Activated naive CD8-positive, alpha-beta T cell treated with anti-CD3 and anti-CD28 coated beads, Interleukin-2, amount 10 ng/mL, durations not matched to agents 7 days and 5 days (primary cell): ENCODE measurements around the gene CFAP43. TPM values are rescaled to one million over a fixed set of nuclear protein-coding genes. Genes with fewer than 3 reads are reported as not detected.
"Not testable (repeated sequence)": the region's sequence is repeated elsewhere in the genome, so short reads cannot be mapped to it uniquely, and the experiment has no call there.

Experiments used
- ATAC-seq: fragments of 150-1000 bp; cut with Tn5 transposase; one replicate; pipeline ENCODE4 v1.10.0; 2021; ENCODE audit warnings: low read depth, moderate library complexity
- POLR2A ChIA-PET: fragments of 350-600 bp; sonication (Branson Sonifier 250); formaldehyde crosslinking; loops from one replicate; lab custom pipeline; 2021; ENCODE audit warnings: antibody characterized with exemption; lab: Charles Lee
- DNase-seq: peaks from one replicate; pipeline ENCODE4 v3.0.0; 2021
- H3K27ac Mint-ChIP-seq: one replicate; pipeline ENCODE4 v1.8.0; 2022; ENCODE audit warnings: mild to moderate bottlenecking, mixed read lengths
- H3K27me3 Mint-ChIP-seq: one replicate; pipeline ENCODE4 v1.8.0; 2022; ENCODE audit warnings: mild to moderate bottlenecking, moderate library complexity, mixed read lengths
- H3K36me3 Mint-ChIP-seq: one replicate; pipeline ENCODE4 v1.8.0; 2021; ENCODE audit warnings: mild to moderate bottlenecking, mixed read lengths
- H3K4me1 Mint-ChIP-seq: one replicate; pipeline ENCODE4 v1.8.0; 2021; ENCODE audit warnings: mixed read lengths
- H3K4me3 Mint-ChIP-seq: one replicate; pipeline ENCODE4 v1.8.0; 2022; ENCODE audit warnings: mild to moderate bottlenecking, moderate library complexity, mixed read lengths
- H3K9me3 Mint-ChIP-seq: one replicate; pipeline ENCODE4 v1.8.0; 2021; ENCODE audit warnings: mixed read lengths
- total RNA-seq, 2 experiments: library from RNA; stranded (reverse); gene quantifications; one replicate each; pipeline ENCODE4 v1.2.3, GENCODE V29; 2021

Gene CFAP43
- total RNA-seq, 2 experiments from 2014 or later: 0.25 TPM; not detected in 1

DNA sequence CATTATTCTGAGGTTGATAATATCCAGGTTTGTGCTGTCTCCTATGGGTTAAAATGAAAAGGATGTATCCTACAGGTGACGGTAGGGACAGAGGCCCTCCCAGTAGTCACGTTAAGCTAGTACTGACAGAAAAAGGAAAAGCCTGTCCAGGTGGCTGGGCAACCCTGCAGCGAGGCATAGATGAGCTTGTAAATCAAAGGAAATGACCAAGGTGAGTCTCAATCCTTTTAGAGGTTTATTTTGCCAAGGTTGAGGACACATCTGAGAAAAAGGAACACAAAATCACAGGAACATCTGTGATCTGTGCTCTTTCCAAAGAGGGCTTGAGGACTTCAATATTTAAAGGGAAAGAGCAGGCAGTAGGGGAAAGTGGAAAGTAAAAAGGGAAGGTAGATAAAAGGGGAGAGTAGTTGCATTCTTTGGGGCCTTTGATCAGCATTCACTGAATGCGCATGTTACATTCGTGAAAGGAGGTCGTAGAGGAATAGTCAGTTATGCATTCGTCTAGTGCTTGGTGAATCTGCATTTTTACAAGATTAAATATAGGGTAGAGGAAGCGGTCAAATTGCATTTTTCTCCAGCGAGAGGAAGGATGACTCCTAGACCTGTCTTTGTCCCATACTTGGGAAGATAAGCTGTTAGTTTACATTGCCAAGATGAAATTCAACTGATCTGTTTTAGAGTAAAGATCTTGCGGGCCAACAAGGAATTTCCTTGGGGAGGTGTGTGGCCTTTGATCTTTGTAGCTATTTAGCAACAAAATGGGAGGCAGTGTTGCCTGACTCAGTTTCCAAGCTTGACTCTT lies 21.6 kb upstream of the CFAP43 start:
- Mint-ChIP-seq H3K36me3 (peaks cover 16% of the 10 kb centered on the region), H3K9me3 (no peaks in the 10 kb centered on the region), H3K27me3 (peaks cover 15% of the 10 kb centered on the region), H3K4me3 (peak overlapping the region; percentile 99), H3K4me1 (peaks cover 41% of the 10 kb centered on the region), H3K27ac (peak overlapping the region; percentile 91)
- ATAC-seq: no peak
- POLR2A ChIA-PET: interaction anchor here (1.4 to 4.0 kb wide), 3 partner anchors 13 to 132 kb away, joined by 9 to 29 read pairs (median 10); partner anchors contain the start of genes CFAP43, GSTO2 and SFR1
- no peak for DNase-seq

DNA sequence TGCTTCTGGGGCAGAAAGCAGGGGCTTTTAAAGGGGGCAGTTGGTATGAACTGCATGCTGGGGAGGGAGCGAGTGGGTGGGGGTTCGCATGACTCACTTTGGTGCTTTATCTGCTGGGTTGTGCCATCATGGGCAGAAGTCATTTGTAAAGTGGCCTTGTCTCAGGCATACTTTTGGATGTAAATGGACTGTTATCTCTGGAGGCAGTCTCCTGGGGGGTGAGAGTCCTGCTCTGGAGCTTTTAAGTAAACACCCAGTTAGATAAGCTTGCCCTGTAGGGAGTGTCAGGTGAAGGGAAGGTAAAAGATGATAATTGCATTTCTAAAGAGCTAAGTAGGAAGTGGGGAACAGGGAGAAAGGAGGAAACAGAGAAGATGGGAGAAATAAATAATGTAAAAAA lies 20.9 kb upstream of the CFAP43 start:
- Mint-ChIP-seq H3K4me3 (peak overlapping the region; percentile 35), H3K27ac (no peak overlapping the region), H3K4me1 (peaks cover 36% of the 10 kb centered on the region), H3K36me3 (peaks cover 11% of the 10 kb centered on the region), H3K27me3 (peaks cover 15% of the 10 kb centered on the region), H3K9me3 (no peaks in the 10 kb centered on the region)
- ATAC-seq: no peak
- DNase-seq: no peak
- POLR2A ChIA-PET: interaction anchor here (4.0 kb wide), 1 partner anchor 14 kb away, joined by 29 read pairs; the partner anchor contains the start of gene GSTO2

DNA sequence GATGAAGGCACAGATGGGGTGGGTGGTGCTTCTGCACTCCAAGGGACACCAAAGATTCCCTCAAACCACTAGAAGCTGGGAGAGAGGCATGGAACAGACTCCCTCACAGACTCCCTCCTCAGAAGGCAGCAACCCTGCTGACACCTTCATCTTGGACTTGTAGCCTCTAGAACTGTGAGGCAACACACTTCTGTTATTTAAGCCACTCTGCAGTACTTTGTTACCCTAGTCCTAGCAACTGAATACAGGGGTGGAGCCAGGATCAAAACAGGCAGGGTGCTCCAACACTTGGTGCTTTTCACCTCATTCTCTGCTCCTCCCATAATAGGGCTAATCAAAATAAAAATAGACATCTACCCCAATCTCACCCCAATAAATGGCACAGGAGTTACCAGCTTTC lies 20.2 kb upstream of the CFAP43 start:
- POLR2A ChIA-PET: no interaction called here
- peaks cover 8% of the 10 kb centered on the region for H3K36me3 Mint-ChIP-seq

DNA sequence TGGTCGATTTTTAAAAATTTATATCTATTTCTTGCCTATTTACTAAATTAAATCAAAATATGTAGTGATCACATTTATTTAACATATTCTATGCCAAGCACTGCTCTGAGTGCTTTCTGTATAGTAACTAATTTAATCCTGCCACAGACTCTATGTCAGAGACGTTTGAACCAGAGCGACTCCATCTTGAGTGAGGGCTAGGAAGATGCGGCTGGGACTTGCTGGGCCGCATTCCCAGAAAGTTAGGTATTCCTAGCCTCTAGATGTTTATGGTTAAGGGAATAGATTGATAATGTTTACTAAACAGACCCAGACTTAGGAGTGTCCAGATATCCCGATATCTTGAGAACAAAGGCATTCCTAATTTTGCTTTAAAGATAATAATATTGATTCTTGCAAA lies 19.3 kb upstream of the CFAP43 start:
- no peak for ATAC-seq
- H3K9me3 Mint-ChIP-seq: peaks cover 3% of the 10 kb centered on the region
- no peak overlapping the region for H3K4me3 Mint-ChIP-seq
- no peak for DNase-seq
- peaks cover 5% of the 10 kb centered on the region for H3K36me3 Mint-ChIP-seq
- H3K27me3 Mint-ChIP-seq: peaks cover 15% of the 10 kb centered on the region
- POLR2A ChIA-PET: no interaction called here
- peaks cover 38% of the 10 kb centered on the region for H3K4me1 Mint-ChIP-seq
- H3K27ac Mint-ChIP-seq: no peak overlapping the region

More for the DNA sequence above, 20.2 kb upstream of the CFAP43 start:
- Mint-ChIP-seq H3K4me1 (peaks cover 36% of the 10 kb centered on the region), H3K4me3 (no peak overlapping the region), H3K9me3 (no peaks in the 10 kb centered on the region), H3K27ac (no peak overlapping the region), H3K27me3 (peaks cover 15% of the 10 kb centered on the region)
- no peak for ATAC-seq
- DNase-seq: no peak

DNA sequence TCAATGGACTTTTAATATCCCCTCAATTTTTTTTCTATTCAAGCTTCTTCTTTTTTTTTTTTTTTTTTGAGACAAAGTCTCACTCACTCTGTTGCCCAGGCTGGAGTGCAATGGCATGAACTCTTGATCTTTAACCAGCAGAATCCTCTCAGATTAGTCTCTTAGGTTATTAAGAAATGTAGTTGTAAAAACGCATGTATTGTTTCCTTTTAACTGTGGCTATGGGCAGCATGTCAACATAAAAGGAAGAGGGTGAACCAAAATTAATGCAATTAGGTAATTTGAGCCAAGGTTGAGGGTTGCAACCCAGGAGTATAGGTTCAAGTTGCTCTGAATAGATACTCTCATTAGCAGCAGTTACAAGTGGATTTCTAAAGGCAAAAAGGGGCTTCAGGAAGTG lies 18.2 kb upstream of the CFAP43 start:
- Mint-ChIP-seq H3K4me1 (peaks cover 30% of the 10 kb centered on the region), H3K9me3 (peaks cover 5% of the 10 kb centered on the region), H3K27me3 (peaks cover 15% of the 10 kb centered on the region), H3K36me3 (peaks cover 3% of the 10 kb centered on the region), H3K4me3 (no peak overlapping the region), H3K27ac (no peak overlapping the region)
- no peak for ATAC-seq
- POLR2A ChIA-PET: no interaction called here
- no peak for DNase-seq

DNA sequence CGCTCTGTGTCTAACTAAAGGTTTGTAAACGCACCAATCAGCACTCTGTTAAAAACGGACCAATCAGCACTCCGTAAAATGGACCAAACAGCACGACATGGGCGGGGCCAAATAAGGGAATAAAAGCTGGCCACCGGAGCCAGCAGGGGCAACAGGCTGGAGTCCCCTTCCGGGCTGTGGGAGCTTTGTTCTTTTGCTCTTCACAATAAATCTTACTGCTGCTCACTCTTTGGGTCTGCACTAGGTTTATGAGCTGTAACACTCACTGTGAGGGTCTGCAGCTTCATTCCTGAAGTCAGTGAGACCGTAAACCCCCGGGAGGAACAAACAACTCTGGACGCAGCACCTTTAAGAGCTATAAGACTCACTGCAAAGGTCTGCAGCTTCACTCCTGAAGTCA lies 16.8 kb upstream of the CFAP43 start:
- Mint-ChIP-seq H3K4me1 (peaks cover 25% of the 10 kb centered on the region), H3K27me3 (peaks cover 18% of the 10 kb centered on the region)
- H3K9me3 Mint-ChIP-seq, ATAC-seq, H3K27ac Mint-ChIP-seq, DNase-seq, H3K4me3 Mint-ChIP-seq, H3K36me3 Mint-ChIP-seq: not testable (repeated sequence)
- POLR2A ChIA-PET: interaction anchor here (1.5 to 2.0 kb wide), 2 partner anchors 16 to 20 kb away, joined by 4 to 5 read pairs; partner anchors contain the start of genes CFAP43 and GSTO2

DNA sequence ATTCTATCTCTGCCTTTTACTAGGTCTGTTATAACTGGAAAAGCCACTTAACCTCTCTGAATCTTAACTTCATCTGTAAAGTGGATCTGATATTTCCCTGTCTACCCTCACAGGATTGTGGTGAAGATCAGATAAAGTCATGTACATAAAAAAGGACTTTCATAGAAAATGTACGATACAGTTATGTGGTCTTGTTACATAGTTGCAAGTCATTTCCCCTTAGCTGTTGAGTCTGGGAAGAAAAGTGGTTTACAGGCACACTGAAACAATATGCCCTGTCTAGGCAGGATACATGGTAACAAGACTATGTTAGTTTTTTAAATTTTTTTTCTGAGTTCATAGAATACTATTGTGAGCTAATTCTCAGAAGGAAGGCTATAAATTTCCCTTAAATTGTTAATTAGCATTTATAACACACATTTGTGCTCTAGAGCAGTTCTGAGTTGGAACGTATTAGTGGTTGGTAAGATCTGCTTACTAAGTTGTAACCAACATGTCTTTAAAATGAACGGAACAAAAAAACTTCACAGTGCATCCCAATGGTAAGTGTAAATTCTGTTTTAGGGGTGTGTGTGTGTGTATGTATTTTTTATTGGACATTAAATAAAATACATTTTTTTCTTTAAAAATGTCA lies 15.5 kb upstream of the CFAP43 start:
- peak overlapping the region; percentile 56 for H3K27ac Mint-ChIP-seq
- peaks cover 23% of the 10 kb centered on the region for H3K27me3 Mint-ChIP-seq
- POLR2A ChIA-PET: interaction anchor here (1.5 to 2.0 kb wide), 2 partner anchors 15 to 21 kb away, joined by 4 to 5 read pairs; partner anchors contain the start of genes CFAP43 and GSTO2
- DNase-seq (no peak), ATAC-seq (peak; percentile 78)
- peaks cover 6% of the 10 kb centered on the region for H3K9me3 Mint-ChIP-seq
- peaks cover 5% of the 10 kb centered on the region for H3K36me3 Mint-ChIP-seq
- peak overlapping the region; percentile 13 for H3K4me3 Mint-ChIP-seq
- H3K4me1 Mint-ChIP-seq: peaks cover 16% of the 10 kb centered on the region

DNA sequence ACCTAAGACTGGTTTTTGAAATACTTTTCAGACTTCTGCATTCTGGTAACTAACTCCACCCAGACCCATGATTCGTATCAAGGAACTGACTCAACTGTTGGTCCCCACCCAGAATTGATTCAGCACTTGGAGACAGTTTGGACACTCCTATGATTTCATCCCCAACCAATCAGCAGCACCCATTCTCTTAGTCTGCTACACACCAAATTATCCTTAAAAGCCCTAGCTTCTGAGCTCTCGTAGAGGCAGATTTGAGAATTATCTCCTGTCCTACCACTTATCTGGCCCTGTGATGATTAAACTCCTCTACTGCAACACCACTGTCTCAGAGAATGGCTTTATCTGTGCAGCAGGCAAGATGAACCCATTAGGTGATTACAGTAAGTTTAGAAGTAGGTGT lies 14.8 kb upstream of the CFAP43 start:
- peaks cover 6% of the 10 kb centered on the region for H3K9me3 Mint-ChIP-seq
- H3K4me1 Mint-ChIP-seq: peaks cover 14% of the 10 kb centered on the region
- no peak for DNase-seq
- peaks cover 3% of the 10 kb centered on the region for H3K36me3 Mint-ChIP-seq
- ATAC-seq: peak; percentile 40
- peak overlapping the region; percentile 13 for H3K4me3 Mint-ChIP-seq
- POLR2A ChIA-PET: no interaction called here
- peaks cover 23% of the 10 kb centered on the region for H3K27me3 Mint-ChIP-seq
- H3K27ac Mint-ChIP-seq: peak overlapping the region; percentile 56

DNA sequence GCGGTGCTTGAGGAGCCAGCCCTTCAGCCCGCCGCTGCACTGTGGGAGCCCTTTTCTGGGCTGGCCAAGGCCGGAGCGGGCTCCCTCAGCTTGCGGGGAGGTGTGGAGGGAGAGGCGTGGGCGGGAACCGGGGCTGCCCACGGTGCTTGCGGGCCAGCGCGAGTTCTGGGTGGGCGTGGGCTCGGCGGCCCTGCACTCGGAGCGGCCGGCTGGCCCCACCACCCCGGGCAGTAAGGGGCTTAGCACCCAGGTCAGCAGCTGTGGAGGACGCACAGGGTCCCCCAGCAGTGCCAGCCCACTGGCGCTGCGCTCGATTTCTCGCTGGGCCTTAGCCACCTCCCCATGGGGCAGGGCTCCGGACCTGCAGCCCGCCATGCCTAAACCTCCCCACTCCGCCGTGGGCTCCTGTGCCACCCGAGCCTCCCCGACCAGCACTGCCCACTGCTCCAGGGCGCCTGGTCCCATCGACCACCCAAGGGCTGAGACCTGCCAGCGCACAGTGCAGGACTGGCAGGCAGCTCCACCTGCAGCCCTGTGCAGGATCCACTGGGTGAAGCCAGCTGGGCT lies 13.0 kb upstream of the CFAP43 start:
- Mint-ChIP-seq H3K27ac (no peak overlapping the region), H3K36me3 (peaks cover 3% of the 10 kb centered on the region), H3K27me3 (peaks cover 29% of the 10 kb centered on the region), H3K4me3 (no peak overlapping the region), H3K4me1 (peaks cover 14% of the 10 kb centered on the region), H3K9me3 (peaks cover 6% of the 10 kb centered on the region)
- DNase-seq: no peak
- ATAC-seq: no peak
- POLR2A ChIA-PET: interaction anchor here (0.6 kb wide), 1 partner anchor 124 kb away, joined by 5 read pairs; no protein-coding TSS in a partner anchor

DNA sequence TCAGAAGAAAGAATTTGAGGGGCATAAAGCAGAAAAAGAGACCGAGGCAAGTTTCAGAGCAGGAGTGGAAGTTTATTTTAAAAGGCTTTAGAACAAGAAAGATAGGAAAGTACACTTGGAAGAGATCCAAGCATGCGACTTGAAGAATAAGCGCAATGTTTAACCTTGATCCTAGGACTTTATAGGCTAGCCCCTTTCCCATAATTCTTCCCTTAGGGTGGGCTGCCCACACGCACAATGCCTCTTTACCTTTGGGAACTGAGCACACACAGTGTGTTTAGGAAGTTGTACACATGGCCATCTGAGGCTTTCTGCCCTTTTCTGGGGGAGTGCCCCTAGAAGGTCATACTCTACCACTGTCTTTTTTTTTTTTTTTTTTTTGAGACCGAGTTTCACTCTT lies 11.3 kb upstream of the CFAP43 start:
- H3K4me3 Mint-ChIP-seq: no peak overlapping the region
- ATAC-seq (no peak), DNase-seq (no peak)
- peaks cover 6% of the 10 kb centered on the region for H3K9me3 Mint-ChIP-seq
- peaks cover 26% of the 10 kb centered on the region for H3K27me3 Mint-ChIP-seq
- peaks cover 3% of the 10 kb centered on the region for H3K36me3 Mint-ChIP-seq
- no peak overlapping the region for H3K27ac Mint-ChIP-seq
- H3K4me1 Mint-ChIP-seq: peaks cover 12% of the 10 kb centered on the region
- POLR2A ChIA-PET: interaction anchor here (0.7 kb wide), 1 partner anchor 78 kb away, joined by 3 read pairs; no protein-coding TSS in a partner anchor

DNA sequence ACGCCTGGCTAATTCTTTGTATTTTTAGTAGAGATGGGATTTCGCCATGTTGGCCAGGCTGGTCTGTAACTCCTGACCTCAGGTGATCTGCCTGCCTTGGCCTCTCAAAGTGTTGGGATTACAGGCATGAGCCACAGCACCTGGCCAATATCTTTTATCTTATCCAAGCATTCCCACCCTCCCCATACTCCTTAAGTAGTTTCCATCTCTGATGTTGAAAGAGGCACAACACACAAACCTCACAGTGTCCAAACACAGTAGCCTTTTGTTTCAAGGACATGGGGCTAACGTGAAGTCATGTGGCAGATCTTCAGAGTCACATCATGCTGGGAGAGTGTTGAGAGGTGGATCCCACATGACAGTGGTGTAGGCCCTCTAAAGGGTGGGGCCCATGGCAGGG lies 10.8 kb upstream of the CFAP43 start:
- H3K36me3 Mint-ChIP-seq, ATAC-seq, DNase-seq, H3K9me3 Mint-ChIP-seq, POLR2A ChIA-PET, H3K27ac Mint-ChIP-seq, H3K4me3 Mint-ChIP-seq: not testable (repeated sequence)
- peaks cover 26% of the 10 kb centered on the region for H3K27me3 Mint-ChIP-seq
- H3K4me1 Mint-ChIP-seq: peaks cover 12% of the 10 kb centered on the region

DNA sequence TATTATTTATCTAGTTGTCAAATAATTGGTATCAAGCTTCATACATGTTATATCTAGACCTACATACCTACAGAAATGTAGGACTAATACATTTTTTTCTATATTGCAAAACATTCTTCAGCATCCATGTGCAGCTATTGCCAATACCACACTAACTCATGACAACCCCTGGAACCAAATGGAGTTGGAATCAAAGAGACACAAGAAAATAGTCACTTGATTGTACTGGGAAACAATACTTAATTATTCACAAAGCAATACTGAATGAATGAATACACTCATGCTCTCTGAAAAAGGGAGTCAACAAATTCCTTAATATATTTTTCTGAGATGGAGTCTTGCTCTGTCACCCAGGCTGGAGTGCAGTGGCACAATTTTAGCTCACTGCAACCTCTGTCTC lies 10.4 kb upstream of the CFAP43 start:
- POLR2A ChIA-PET: no interaction called here
- DNase-seq: no peak
- peaks cover 3% of the 10 kb centered on the region for H3K36me3 Mint-ChIP-seq
- no peak for ATAC-seq
- peaks cover 6% of the 10 kb centered on the region for H3K9me3 Mint-ChIP-seq
- peaks cover 26% of the 10 kb centered on the region for H3K27me3 Mint-ChIP-seq
- H3K27ac Mint-ChIP-seq: no peak overlapping the region
- peaks cover 11% of the 10 kb centered on the region for H3K4me1 Mint-ChIP-seq
- no peak overlapping the region for H3K4me3 Mint-ChIP-seq

DNA sequence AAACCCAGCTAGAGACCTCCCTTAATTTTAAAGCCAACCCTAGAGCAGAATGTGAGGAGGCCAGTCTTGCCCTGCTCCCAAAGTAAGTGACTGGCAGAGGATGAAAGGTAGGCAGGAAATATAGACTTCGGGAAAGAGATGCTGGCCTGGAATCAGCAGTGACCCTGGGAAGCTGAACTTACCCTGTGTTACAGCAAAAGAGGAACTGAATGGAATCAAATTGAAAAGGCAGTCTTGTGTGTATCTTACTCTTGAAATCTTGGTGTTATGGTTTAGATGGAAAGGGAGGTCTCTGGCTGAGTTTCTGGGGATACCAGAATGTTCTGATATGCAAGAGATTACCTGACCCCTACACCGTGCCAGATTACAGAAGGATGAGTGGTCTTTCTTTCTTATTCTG lies 7.9 kb upstream of the CFAP43 start:
- Mint-ChIP-seq H3K4me3 (no peak overlapping the region), H3K27me3 (peaks cover 44% of the 10 kb centered on the region)
- DNase-seq: no peak

More for the DNA sequence above, 7.9 kb upstream of the CFAP43 start:
- H3K9me3 Mint-ChIP-seq: peaks cover 5% of the 10 kb centered on the region
- no peak for ATAC-seq
- H3K27ac Mint-ChIP-seq: no peak overlapping the region
- POLR2A ChIA-PET: no interaction called here
- H3K4me1 Mint-ChIP-seq: no peaks in the 10 kb centered on the region
- H3K36me3 Mint-ChIP-seq: peaks cover 2% of the 10 kb centered on the region
